HCT116 (cell line): ENCODE measurements around the gene KLF4.

Experiments
- CTCF ChIP-seq, 3 experiments: fragments of 200-600 bp in 1 of 3; sonication (generic) in 1 of 3; IDR thresholded peaks in 2 of 3; conservative IDR thresholded peaks in 1 of 3; 2 replicates each; pipeline ENCODE4 v1.5.1; 2012 to 2017; ENCODE audit warnings: low read depth in 2 of 3, low read length in 2 of 3, antibody characterized with exemption in 1 of 3, borderline replicate concordance in 1 of 3, control low read depth in 1 of 3, mild to moderate bottlenecking in 1 of 3, mixed read lengths in 1 of 3, mixed run types in 1 of 3, moderate library complexity in 1 of 3; ENCODE audit not compliant: insufficient read depth in 1 of 3
- POLR2A ChIP-seq: IDR thresholded peaks from 2 replicates; pipeline ENCODE4 v1.7.0; 2011; ENCODE audit warnings: borderline replicate concordance; ENCODE audit not compliant: insufficient read depth, insufficient read length; ENCODE audit errors: extremely low read depth

GRCh38 chr9:107491081-107492053, 1.8 kb upstream of the KLF4 start:
- no peak for TF ChIP-seq POLR2A
- no peak for TF ChIP-seq CTCF (IDR thresholded peaks at IDR 0.05 in 2 of 3, conservative IDR thresholded peaks at IDR 0.05 in 1 of 3; ENCODE audit: borderline replicate concordance in 1 of 3, insufficient read depth in 1 of 3, low read depth in 2 of 3, low read length in 2 of 3)
